GM21717 (cell line): ENCODE data around the gene AMHR2.

Source experiments
- ATAC-seq: cut with Tn5 transposase; IDR thresholded peaks from one replicate; pipeline ENCODE4 v1.9.1; 2021; ENCODE audit warnings: mild to moderate bottlenecking, moderate library complexity; ENCODE audit not compliant: unreplicated experiment

Gene AMHR2

DNA sequence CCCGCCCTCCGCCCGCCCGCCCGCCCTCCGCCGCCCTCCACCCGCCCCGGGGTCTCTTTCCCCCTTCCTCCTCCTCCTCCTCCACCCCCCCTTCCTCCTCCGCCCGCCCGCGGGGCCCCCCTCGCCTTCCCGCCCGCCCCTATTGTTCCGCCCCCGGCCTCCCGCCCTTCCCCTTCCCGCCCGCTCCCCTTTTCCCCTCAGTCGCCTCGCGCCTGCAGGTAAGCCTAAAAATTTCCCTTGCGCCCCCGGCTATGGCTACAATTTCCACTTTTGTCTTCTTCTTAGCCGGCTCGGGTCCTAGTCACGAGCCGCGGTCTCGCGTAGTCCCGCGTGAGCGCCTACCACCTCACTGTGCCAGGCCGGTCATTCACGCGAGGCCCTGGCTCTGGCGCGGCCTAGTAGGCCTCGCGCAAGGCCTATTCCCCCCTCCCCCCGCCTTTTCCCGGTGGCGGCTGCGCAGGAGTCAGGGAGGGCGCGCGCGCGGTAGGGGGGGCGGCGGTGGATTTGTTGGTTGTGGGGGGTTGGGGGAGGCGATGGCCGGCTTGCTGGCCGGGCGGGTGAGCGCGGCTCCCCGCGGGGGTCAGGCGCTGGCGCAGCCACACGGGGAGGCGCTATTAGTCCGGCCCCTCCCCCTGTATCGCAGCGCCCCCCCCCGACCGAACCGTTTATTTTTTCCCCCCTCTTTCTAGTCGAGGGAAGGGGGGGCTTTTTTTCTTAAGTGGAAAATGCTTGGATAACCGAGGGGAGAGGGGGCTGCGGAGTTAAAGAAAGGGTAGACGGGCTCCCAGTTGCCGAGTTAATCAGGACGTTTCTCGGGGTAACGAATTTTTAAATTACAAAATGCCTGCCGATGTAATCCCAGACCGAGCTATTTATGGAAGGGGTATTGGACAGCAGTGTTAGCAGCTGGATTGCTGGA lies 28.8 kb downstream of the AMHR2 start:
- ATAC-seq, result peak; percentile 31

DNA sequence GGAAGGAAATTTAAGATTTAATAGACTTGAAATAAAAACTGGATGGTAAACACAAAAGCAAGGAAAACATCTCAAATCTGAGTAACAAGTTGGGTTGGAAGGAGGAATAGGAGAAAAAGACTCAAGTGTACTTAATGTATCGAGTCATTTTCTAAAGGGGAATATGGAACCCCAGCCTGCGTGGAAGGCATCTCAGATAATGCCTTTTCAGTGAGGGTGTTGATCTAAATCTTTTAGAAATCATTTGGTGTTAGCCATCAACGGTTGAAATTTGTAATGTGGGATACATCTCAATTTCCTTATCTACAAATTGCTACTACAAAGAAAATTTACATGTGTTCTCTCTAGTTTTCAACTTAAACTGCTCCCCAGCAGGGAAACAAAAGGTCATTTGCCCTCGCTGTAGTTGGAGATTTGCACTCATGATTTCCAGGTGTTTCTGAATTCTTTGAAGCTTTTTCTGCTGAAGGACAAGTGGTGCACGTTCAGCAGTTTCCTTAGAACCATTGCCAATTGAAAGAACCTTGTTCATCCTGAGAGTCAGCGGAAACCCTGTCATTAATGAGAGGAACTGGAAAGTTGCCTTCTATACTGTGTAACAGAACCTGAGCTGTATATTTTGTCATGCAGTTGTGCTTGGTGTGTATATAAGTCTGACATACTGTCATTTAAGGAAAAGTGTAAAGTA lies 30.4 kb downstream of the AMHR2 start:
- no peak for ATAC-seq

DNA sequence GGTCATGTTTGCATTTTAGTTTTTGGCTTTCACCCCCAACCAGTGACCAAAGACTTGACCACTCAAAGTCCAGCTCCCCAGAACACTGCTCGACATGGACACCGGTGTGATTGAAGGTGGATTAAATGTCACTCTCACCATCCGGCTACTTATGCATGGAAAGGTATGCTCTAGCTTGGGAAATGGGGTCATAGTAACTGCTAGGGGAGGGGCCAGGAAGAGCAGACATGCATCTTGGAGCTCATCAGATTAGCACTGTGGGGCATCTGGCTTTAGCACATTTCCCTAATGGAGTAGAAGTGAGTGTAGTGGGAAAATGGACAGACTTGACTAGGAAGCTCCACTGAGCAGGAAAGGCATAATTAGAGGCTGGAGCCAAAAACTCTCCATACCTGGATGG lies 31.1 kb downstream of the AMHR2 start:
- no peak for ATAC-seq

DNA sequence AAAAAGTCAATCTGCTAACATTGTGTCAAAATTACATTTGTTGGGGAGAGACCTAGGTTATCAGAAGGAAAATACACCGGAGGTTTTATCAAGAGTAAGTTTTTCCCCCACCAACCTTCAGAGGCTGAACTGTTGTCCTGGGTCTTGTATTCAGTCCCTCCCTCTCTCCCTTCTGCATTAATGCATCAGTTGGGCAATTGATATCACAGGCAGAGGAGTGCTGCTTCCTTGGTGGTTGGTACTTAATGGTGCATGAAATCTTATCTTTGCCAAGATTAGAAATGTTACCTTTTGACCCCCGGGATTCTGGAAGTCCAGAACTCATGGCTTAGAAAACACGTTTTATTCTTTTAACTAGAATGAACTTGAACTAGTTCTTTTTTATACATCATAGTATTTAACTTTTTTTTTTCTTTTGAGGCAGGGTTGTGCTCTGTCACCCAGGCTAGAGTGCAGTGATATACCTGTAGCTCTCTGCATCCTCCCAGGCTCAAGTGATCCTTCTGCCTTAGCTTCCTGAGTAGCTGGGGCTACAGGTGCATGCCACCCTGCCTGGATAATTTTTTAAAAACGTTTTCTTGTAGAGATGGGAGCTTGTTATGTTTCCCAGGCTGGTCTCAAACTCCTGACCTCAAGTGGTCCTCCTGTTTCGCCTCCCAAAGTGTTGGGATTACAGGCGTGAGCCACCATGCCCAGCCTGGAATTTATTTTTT lies 33.2 kb downstream of the AMHR2 start:
- no peak for ATAC-seq

DNA sequence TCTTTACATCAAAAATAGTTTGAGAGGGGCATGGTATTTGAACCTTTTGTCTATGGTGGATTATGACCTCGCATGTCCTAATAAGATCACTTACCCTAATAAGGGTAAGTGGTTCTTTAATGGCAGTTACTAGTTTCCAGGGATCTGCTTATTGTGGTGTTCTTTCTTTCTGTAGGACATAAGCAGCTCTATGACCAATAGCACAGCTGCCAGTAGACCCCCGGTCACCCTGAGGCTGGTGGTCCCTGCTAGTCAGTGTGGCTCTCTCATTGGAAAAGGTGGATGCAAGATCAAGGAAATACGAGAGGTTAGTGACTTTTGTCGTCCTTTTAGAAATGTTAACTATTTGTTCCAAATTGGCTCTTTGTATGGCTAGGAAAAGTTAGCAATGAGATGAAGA lies 35.4 kb downstream of the AMHR2 start:
- ATAC-seq, result no peak

DNA sequence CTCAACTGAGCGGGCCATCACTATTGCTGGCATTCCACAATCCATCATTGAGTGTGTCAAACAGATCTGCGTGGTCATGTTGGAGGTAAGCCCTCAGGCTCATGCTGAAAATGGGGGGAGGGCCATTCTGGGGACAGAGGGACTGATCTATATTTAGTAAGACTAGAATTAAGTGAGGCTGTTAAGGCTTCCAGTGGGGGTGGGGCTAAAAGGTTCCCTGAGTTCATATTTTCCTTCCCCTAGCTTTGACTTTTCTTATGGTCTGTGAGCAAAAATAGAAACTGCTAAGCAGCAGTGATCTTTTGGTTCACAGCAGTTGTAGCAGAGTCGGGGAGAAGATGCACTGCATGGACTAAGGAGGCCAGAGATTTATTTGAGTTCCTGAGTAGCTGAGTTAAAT lies 37.4 kb downstream of the AMHR2 start:
- no peak for ATAC-seq

DNA sequence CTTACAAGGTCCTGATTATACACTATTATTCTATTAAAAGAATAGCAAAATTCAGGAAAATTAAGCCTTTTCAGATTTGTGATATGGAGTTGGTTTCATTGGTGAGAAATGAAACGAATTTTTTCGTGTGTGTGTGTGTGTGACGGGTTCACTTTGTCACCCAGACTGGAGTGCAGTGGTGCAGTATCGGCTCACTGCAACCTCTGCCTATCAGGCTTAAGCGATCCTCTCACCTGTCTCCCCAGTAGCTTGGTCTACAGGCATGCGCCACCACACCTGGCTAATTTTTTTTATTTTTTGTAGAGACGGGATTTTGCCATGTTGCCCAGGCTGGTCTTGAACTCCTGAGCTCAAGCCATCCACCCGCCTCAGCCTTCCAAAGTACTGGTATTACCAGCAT lies 37.9 kb downstream of the AMHR2 start:
- ATAC-seq, result no peak

DNA sequence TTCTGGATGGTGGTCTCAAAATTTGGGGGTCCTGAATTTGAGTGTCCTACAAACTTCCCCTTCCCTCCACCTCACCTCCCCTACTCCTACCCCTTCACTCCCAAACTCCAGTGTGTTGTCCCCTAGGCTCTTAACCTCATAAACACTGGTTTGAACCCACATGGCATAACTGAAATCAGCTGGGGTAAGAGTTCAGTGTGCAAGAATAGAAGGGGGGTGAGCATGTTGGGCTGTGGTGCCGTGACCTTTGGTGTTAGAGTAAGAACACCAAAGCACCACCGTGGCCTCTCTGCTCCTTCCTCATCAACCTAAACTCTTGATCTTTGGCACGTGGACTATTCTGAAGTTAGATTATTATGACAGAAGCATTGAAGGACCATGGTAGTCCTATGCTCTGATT lies 39.3 kb downstream of the AMHR2 start:
- no peak for ATAC-seq

DNA sequence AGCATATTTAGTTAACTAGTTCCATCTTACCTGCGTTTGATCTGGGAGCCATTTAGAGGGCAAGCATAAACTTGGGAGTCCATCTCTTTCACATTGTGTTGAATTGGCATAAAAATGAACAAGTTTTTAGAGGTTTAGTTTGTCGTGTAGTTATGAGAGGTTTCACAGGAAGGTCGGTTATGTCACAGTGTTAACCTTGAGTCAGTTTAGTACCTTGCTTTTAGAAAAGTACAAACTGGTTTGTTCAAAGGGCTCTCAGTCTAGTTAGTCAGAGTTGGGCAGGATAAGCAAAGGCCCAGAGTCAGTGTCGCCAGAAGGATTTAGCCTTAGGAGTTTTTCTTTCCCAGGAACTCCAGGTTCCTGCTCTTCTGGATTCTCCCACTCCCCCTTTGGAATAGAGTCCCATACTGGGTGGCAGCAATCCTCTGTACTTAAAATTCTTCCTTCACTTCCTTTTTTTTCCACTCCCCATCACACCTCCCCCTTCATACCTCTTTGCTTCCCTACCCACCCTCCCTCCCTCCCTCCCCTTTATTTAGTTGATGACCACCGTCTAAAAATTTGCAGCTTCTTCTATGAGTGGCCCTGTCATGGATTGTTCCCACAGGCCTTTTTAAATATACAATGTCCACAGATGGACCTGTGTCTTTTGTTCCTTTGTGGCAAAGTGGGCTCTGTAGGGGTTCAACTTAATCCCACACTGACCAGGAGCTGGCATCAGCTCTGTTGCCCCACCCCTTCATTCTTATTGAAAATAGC lies 40.3 kb downstream of the AMHR2 start:
- ATAC-seq, result no peak

DNA sequence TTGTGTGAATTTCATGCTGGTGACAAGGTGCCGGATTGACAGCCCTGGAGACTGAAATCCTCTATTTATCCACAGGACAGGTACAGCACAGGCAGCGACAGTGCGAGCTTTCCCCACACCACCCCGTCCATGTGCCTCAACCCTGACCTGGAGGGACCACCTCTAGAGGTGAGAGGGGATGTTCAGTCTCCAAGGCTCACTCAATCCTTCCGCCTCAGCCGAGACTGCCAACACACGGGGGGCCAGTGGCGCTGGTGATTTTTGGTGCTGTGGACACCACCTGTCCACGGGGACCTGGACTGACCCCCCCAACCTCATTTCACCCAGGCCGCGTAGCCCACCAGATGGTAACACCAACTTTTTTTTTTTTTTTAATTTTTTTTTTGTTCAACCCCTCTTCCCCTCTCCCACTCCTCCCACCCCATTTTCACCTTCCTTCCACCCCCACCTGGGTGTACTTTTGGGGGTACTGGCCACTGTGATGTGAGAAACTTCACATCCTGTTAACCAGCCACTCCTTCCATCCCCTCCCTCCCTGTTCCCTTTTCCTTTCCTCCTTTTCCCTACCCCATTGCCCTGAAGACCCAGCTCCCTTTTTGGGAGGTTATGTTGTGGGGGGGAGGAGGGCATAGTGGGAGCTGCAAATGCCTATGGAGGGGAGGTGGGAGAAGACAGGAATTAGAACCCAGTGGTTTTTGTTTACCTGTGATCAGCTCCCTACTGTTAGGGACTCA lies 41.2 kb downstream of the AMHR2 start:
- ATAC-seq, result no peak

DNA sequence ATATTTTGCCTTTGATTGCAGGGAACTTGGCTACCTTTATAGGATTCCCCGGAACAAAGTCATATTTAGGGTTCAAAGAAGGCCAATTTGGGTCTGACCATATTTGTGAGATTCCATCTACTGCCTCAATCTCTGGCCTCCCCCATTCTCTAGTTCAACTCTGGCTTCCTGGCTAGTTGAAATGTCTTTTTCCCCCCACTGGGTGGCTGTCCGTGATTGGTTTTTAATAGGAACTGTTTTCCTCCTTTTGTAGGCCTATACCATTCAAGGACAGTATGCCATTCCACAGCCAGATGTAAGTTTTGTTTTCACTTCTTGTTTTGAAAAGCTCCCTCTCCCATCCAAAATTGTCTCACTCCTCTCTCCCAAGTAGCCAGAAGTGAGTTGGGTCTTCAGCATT lies 42.0 kb downstream of the AMHR2 start:
- ATAC-seq, result no peak

DNA sequence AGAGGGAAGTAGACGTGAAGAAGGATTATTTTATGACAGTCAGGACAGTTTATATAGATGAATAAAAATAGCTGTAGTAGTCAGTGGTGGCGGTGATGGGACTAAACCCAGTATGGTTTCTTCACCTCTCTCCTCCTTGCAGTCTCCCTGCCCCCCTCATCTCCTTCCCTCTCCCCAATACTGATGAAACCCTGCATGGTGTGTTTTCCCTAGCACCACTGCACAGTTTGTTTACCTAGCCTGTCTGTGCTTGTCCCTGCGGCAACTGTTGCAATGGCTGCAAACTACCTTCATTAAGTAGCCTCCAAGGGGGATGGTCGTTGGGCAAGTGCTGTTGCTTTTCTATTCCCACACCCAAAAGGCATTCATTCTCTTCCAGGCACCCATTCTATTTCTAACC lies 43.0 kb downstream of the AMHR2 start:
- ATAC-seq, result no peak

DNA sequence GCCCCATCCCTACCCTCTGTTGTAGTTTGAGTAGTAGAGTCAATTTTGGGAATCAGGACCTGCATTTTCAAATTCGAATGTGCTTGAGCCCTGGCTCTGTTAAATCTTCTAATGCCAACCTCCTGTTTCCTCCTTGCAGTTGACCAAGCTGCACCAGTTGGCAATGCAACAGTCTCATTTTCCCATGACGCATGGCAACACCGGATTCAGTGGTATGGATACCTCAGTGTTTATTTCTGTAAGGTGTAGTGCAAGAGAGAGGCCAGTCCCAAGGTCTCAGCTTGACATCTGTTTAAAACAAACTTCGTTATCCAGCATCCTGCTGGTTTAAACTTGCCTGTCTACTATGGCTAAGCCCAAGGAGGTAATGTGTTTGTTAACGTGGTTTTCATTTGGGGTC lies 43.4 kb downstream of the AMHR2 start:
- no peak for ATAC-seq

DNA sequence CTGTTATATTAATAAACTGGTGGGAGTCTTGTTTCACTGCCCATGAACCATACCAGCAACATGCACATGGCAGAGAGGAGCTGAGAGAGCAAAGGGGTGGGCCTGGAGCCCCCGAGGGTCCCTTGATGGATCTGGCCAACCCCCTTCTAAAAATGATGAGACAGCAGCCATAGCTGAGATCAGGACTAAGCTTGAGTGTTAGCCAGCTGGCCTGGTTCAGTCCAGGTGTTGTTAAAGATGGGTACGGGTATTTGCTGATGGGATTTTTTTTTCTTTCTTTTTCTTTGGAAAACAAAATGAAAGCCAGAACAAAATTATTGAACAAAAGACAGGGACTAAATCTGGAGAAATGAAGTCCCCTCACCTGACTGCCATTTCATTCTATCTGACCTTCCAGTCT lies 44.2 kb downstream of the AMHR2 start:
- no peak for ATAC-seq

DNA sequence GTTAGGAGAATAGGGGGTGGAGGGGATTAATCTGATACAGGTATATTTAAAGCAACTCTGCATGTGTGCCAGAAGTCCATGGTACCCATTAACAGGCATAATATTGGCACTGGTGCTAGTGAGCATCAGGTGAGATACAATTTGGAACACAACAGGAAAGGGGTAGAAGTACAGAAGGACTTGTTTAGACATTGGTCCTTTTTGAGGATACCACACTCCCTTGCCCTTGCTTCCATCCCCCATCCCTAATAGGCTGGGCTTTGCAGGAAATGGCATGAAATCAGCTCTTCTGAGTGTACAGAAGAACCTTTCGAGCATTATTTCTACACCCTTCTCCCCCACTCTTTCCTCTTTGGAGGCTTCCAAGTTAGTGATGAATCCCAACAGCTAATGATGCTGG lies 44.6 kb downstream of the AMHR2 start:
- ATAC-seq, result no peak

DNA sequence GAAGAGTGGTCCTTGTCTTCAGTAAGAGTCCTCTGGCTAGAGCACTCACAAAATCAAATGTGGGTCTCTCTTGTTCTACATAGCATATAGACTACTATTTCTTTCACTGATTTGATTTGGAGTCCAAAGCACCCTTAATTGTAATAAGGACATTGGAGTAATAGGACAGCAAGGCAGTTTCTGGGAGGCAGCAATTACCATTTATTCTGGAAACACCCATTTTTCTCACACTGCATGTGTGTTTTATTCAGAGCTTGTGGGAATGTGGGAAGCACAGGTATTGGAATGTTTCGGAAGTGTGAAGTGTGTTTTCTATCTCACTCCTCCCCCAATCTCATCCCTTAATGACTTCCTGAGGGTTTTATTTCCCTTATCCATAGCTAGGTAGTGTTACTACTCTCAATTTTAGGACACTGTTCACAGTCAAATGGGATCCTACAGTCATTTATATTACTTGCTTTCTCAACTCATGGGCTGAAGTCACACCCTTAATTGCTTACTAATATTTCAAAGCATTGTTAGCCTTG lies 48.5 kb downstream of the AMHR2 start:
- ATAC-seq, result no peak

DNA sequence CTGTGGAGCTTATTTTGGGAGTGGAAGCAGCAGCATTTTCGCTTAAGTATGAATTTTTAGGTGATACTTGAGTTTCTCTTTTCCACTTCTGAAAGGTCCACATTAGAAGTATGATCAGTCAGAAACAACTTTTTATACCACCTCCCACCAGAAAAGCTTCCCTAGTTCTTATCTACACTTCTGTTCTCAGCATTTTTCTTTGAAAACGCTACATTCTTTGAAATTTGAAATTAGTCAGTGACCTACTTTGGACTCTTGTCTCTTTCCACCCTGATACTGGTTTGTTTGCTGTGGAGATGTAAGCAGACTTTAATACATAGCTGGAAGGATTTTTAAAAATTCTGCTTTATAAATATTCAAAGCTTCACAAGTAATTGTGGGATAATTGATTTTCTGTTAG lies 50.4 kb downstream of the AMHR2 start:
- ATAC-seq, result no peak

DNA sequence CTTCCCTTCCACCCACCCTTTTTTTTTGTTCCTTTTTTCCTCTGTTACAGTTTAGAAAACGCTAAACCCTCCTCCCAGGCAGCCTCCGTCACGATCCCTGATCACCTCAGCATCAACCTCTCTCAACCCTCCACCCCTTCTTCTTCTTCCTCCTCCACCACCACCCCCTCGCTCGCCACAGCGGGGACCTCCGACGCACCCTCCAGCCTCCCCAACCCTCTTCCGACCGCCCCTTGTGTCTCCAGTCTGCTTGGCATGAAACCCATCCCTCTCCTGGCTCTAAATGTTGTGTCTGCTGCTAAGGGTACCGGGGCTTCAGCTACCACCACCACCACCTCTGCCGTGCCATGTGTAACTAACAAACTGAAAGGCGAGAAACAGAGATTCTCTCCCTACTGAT lies 51.2 kb downstream of the AMHR2 start:
- ATAC-seq, result no peak

DNA sequence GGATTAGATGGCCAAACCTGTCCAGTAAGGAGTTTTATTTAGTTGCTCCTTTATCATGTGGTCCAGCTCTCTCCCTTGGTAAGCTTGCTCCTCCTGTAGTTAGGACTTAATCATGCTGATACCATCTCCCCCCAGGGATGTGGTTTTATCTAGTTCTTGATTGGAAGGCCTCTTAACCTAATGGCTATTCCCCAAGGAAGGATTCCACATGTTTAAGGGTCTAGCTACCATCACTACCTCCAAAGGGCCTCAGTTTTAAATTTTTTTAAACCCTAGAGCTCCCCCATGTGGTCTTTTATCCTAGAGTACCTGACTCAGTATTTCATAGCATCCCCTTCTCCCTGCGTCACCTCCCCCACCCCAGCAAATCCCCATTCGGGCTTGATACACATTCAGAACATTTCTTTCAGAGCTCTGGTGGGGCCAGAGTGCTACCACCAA lies 53.1 kb downstream of the AMHR2 start:
- no peak for ATAC-seq

DNA sequence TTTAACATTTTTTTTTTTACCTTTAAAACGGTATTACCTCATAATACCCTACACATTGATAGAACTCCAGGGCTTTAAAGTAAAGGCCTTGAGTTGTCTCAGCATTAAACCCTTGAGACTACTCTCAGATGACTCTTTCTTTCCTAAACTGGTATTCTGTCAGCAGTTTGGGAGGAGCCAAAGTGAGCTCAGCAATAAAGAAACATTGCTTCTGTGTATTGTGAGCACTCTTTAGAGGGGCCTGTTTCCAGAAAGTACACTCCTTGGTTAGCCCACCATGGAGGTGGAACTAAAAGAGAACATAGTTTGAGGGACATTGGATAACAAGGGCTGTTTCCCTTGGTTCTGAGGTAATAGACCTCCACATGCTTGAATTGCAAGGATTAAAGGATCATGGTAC lies 55.2 kb downstream of the AMHR2 start:
- ATAC-seq, result no peak
